ENCODE measurements around the gene UBE2O.

UBE2O gene

DNA sequence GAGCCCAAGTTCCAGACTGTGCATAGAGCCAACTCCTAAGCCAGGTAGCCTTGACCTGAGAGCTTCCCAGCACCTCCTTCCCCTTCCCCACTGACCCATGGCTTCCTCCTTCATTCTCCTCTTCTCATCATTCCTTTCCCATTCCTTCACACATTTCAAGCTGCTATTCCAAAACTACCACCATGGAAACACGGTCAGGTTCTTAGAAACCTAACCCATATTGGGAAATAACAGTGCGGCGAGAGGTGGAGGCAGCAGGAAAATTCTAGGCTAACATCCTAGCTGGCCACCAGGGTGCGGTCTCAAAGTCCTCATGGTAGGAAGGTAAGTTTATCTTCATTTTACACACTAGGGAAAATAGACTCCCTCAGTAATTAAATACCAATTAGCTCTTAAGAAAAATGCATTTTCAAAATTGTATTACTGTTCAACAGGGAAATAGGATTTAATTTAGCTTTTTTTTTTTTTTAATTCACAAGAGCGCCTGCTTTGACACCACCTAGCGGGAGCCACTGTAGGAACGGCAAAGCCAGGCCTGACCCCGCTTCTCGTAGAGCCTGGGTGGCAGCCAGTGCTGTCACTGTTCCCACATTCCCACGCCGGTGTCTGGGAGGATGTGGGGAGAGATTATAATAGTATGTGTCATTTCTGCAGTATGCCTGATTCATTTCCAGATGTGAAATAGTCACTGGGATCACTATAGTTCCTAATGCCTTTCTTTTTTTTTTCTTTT lies 82.5 kb downstream of the UBE2O start:
- Mint-ChIP-seq H3K4me3 (no peak overlapping the region), H3K4me1 (peaks cover 37% of the 10 kb centered on the region), H3K9me3 (no peaks in the 10 kb centered on the region), H3K36me3 (ENCODE audit: low read depth) (no peaks in the 10 kb centered on the region), H3K27ac (peak overlapping the region; percentile 49 to 75 (median 64)), H3K27me3 (ENCODE audit: low read depth) (peaks cover 8% of the 10 kb centered on the region)
- TF ChIP-seq, protein P1, sequence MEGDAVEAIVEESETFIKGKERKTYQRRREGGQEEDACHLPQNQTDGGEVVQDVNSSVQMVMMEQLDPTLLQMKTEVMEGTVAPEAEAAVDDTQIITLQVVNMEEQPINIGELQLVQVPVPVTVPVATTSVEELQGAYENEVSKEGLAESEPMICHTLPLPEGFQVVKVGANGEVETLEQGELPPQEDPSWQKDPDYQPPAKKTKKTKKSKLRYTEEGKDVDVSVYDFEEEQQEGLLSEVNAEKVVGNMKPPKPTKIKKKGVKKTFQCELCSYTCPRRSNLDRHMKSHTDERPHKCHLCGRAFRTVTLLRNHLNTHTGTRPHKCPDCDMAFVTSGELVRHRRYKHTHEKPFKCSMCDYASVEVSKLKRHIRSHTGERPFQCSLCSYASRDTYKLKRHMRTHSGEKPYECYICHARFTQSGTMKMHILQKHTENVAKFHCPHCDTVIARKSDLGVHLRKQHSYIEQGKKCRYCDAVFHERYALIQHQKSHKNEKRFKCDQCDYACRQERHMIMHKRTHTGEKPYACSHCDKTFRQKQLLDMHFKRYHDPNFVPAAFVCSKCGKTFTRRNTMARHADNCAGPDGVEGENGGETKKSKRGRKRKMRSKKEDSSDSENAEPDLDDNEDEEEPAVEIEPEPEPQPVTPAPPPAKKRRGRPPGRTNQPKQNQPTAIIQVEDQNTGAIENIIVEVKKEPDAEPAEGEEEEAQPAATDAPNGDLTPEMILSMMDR (IDR thresholded peaks at IDR 0.05; ENCODE audit: unreplicated experiment in 3 of 3): peak; percentile 28 to 40 (median 36)

DNA sequence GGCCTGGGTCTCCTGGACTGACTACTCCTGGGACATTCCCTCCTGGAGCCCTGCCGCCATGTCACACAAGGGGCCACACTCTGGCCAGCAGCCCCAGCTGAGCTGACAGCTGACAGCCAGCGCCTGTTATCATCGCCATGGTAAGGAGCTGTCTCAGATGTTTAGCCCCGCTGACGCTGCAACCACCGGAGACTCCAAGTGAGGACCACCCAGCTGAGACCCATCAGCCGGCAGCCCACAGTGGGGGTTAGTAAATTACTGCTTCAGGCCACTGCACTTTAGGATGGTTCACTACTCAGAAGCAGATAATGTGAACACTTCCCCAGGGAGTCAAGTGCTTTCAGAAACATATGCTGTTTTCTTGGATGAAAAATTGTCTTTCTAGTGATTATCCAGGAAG lies 83.1 kb downstream of the UBE2O start:
- Mint-ChIP-seq H3K27ac (peak overlapping the region; percentile 49 to 75 (median 64)), H3K4me1 (peaks cover 33% of the 10 kb centered on the region), H3K4me3 (peak overlapping the region in 2 of 3 experiments; percentile 28 to 30), H3K9me3 (no peaks in the 10 kb centered on the region), H3K36me3 (ENCODE audit: low read depth) (no peaks in the 10 kb centered on the region), H3K27me3 (ENCODE audit: low read depth) (peaks cover 10% of the 10 kb centered on the region)
- TF ChIP-seq, protein P1 (IDR thresholded peaks at IDR 0.05; ENCODE audit: unreplicated experiment in 3 of 3): no peak

DNA sequence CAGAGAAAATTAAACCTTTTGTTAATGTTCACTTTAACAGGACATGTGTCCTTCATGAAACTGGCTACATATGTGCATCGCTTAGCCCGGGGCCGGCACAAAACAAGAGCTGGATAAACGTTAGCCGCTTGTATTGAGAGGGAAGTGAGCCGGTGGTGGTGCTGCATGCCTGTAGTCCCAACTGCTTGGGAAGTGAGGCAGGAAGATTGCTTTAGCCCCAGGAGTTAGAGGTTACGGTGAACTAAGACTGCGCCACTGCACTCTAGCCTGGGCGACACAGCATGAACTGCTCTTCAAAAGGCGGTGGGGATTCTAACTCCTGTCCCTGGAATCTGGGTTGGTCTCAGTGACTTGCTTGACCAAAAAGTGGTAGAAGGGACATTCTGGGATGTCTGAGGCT lies 83.6 kb downstream of the UBE2O start:
- Mint-ChIP-seq H3K27ac (peak overlapping the region; percentile 49 to 75 (median 64)), H3K27me3 (ENCODE audit: low read depth) (peaks cover 10% of the 10 kb centered on the region), H3K4me3 (no peak overlapping the region), H3K36me3 (ENCODE audit: low read depth) (no peaks in the 10 kb centered on the region), H3K9me3 (no peaks in the 10 kb centered on the region), H3K4me1 (peaks cover 33% of the 10 kb centered on the region)
- TF ChIP-seq, protein P1 (IDR thresholded peaks at IDR 0.05; ENCODE audit: unreplicated experiment in 3 of 3): no peak

DNA sequence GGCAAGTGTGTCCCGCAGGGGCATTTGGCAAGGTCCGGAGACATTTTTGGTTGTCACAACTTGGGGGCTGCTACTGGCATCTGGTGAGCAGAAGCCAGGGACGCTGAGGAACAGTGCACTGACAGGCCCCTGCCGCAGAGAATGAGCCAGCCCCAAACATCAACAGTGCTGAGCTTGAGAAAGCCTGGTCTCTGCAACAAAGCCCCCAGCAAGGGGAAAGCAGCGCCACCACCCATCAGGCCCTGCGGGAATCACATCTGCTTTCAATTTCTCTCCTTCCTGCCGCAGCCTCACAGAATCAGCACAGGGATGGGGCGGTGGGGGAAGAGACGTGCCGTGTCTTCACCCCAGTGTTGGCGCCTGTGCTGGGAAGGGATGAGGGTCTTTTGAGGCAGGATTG lies 84.4 kb downstream of the UBE2O start:
- Mint-ChIP-seq H3K27ac (peak overlapping the region in 2 of 3 experiments; percentile 29 to 75), H3K4me1 (peaks cover 30% of the 10 kb centered on the region), H3K4me3 (no peak overlapping the region), H3K9me3 (no peaks in the 10 kb centered on the region), H3K27me3 (ENCODE audit: low read depth) (peaks cover 10% of the 10 kb centered on the region), H3K36me3 (ENCODE audit: low read depth) (no peaks in the 10 kb centered on the region)
- TF ChIP-seq, protein P1 (IDR thresholded peaks at IDR 0.05; ENCODE audit: unreplicated experiment in 3 of 3): no peak

DNA sequence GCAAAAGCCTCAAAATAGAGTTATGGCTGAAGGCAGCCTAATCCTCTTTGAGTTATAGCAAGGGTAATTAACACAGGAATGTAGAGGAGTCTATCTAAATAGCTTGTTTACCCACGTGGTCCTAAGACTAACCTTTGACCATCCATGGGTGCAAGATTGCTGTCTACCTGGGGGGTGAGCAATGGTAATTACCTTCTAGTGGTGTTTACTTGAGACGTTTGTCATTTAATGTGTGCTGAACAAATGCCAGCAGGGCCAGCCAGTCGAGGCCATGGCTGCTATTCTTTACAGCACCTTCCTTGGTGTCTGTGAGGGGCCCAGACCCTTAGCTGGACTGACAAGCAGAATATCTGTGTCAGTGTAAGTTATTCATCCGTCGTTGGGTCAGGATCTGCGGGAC lies 85.3 kb downstream of the UBE2O start:
- Mint-ChIP-seq H3K9me3 (no peaks in the 10 kb centered on the region), H3K4me3 (peak overlapping the region in 2 of 3 experiments; percentile 7 to 32), H3K4me1 (peaks cover 29% of the 10 kb centered on the region), H3K36me3 (ENCODE audit: low read depth) (no peaks in the 10 kb centered on the region), H3K27ac (peak overlapping the region; percentile 75 to 93 (median 81)), H3K27me3 (ENCODE audit: low read depth) (peaks cover 10% of the 10 kb centered on the region)
- TF ChIP-seq, protein P1 (IDR thresholded peaks at IDR 0.05; ENCODE audit: unreplicated experiment in 3 of 3): no peak

DNA sequence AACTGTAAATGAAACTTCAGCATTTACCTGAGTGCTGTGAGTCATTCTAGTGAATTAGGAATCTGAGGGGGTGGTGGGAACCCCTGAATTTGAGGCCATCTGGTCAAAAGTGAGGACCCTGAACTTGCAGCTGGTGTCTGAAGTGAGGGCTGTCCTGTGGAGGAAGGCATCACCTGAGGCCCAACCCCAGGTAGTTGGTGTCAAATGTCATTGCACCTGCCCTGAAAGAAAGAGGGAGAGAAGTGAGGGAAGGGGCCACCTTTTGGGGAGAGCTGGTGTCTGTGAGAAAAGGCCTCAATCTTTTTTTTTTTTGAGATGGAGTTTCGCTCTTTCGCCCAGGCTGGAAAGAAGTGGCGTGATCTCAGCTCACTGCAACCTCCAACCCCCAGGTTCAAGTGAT lies 86.7 kb downstream of the UBE2O start:
- TF ChIP-seq, protein P1 (IDR thresholded peaks at IDR 0.05; ENCODE audit: unreplicated experiment in 3 of 3): no peak
- Mint-ChIP-seq H3K27ac (peak overlapping the region in 2 of 3 experiments; percentile 52 to 53), H3K4me3 (no peak overlapping the region), H3K36me3 (ENCODE audit: low read depth) (no peaks in the 10 kb centered on the region), H3K27me3 (ENCODE audit: low read depth) (peaks cover 10% of the 10 kb centered on the region), H3K4me1 (peaks cover 36% of the 10 kb centered on the region), H3K9me3 (no peaks in the 10 kb centered on the region)
